Upper lobe of left lung (tissue), 4 donors: ENCODE results near the gene SPEN.

ENCODE experiments used
- EP300 ChIP-seq, 4 donors: sonication (generic); formaldehyde crosslinking; IDR thresholded peaks; one replicate each; pipeline ENCODE4 v1.5.1; 2017; ENCODE audit warnings: antibody characterized with exemption in 4 of 4, control low read depth in 2 of 4
- POLR2A ChIP-seq, 4 donors: fragments of 450-650 bp; IDR thresholded peaks; one replicate each; pipeline ENCODE4 v1.5.1; 2016 to 2017; ENCODE audit warnings: antibody characterized with exemption in 4 of 4, mild to moderate bottlenecking in 2 of 4
- POLR2AphosphoS5 ChIP-seq, 2 donors: sonication (generic); formaldehyde crosslinking; IDR thresholded peaks; one replicate each; pipeline ENCODE4 v1.5.1; 2017; ENCODE audit warnings: antibody characterized with exemption in 2 of 2
- TF ChIP-seq, protein P1 (sequence below), 6 experiments: fragments of 450-650 bp in 4 of 6; fragments of 200-600 bp in 2 of 6; sonication (generic) in 2 of 6; IDR thresholded peaks; one replicate each; pipeline ENCODE4 v1.5.1; 2016 to 2019; ENCODE audit warnings: antibody characterized with exemption in 6 of 6

- TF ChIP-seq POLR2A (IDR thresholded peaks at IDR 0.05) (no peak), POLR2AphosphoS5 (IDR thresholded peaks at IDR 0.05) (no peak), EP300 (IDR thresholded peaks at IDR 0.05) (no peak)
- TF ChIP-seq, protein P1, sequence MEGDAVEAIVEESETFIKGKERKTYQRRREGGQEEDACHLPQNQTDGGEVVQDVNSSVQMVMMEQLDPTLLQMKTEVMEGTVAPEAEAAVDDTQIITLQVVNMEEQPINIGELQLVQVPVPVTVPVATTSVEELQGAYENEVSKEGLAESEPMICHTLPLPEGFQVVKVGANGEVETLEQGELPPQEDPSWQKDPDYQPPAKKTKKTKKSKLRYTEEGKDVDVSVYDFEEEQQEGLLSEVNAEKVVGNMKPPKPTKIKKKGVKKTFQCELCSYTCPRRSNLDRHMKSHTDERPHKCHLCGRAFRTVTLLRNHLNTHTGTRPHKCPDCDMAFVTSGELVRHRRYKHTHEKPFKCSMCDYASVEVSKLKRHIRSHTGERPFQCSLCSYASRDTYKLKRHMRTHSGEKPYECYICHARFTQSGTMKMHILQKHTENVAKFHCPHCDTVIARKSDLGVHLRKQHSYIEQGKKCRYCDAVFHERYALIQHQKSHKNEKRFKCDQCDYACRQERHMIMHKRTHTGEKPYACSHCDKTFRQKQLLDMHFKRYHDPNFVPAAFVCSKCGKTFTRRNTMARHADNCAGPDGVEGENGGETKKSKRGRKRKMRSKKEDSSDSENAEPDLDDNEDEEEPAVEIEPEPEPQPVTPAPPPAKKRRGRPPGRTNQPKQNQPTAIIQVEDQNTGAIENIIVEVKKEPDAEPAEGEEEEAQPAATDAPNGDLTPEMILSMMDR (IDR thresholded peaks at IDR 0.05): no peak
These were observed 37.8 kb downstream of the SPEN start for GRCh38 chr1:15885269-15885668.
